GM18519 (cell line): ENCODE results near the gene CDK5RAP2.
A peak's percentile ranks its signal among the peaks of the same experiment; 100 is the strongest.
"Not testable (repeated sequence)": the region's sequence is repeated elsewhere in the genome, so short reads cannot be mapped to it uniquely, and the experiment has no call there.

ENCODE experiments used
- ATAC-seq: cut with Tn5 transposase; IDR thresholded peaks from one replicate; pipeline ENCODE4 v1.9.1; 2021; ENCODE audit warnings: mild to moderate bottlenecking, moderate library complexity; ENCODE audit not compliant: unreplicated experiment, low FRiP score

Gene CDK5RAP2

DNA sequence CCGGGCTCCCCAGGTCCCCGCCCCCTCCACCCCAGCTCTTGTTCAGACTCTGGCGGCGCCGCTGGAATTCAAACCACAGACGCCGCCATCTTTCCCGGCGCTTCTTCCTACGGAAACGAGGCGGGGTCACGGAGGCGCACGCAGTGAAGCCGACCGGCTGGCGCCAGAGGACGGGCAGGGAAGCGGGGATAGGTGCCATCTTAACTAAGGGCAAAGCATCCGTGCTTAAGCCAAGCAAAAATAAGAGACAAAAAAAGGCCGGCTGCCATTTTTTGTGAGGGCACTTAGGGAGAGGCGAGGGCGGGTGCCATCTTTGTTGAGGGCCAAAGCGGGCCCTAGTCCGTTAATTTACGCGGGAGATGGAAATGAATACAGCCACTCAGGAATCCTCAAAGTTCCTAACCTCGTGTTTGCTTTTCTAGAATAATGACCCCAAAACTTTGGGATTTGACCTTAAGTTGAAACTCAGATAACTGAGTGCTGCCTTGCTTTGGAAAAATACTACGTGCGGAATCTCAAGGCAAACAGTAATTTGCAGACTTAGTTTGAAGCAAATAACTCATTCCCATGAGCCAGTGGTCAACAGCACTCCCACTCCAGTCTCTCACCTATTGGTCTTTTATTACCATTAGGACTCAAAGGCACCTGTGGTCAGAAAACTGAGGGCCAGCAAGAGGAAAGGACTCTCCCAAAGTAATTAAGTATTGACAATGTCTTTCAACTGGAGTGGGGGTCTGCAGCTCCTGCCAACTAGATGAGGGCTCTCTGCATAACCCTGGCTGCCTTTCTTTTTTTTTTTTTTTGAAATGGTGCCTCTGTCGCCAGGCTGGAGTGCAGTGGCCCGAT, at the start of gene CDK5RAP2:
TSS of gene CDK5RAP2 (minus strand) at position 117 of the 846 bp plus-strand sequence. CDS start 189 bp downstream, outside the sequence.
- ATAC-seq, result peak; percentile 93

DNA sequence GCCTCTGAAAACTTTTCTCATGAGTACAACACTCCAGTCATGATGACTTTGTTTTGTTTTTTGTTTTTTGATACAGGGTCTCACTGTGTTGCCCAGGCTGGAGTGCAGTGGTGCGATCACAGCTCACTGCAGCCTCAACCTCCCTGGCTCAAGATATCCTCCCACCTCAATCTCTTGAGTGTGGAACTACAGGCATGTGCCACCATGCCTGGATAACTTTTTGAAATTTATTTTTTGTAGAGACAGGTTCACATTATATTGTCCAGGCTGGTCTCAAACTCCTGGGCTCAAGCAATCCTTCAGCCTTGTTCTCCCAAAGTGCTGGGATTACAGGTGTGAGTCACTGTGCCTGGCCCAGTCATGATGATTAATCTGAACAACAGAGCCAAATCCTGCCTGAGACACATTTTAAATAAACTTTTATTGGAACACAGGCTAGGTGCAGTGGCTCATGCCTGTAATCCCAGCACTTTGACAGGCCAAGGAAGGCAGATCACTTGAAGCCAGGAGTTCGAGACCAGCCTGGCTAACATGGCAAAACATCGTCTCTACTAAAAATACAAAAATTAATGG, 49.0 kb upstream of the CDK5RAP2 start:
- not testable (repeated sequence) for ATAC-seq

DNA sequence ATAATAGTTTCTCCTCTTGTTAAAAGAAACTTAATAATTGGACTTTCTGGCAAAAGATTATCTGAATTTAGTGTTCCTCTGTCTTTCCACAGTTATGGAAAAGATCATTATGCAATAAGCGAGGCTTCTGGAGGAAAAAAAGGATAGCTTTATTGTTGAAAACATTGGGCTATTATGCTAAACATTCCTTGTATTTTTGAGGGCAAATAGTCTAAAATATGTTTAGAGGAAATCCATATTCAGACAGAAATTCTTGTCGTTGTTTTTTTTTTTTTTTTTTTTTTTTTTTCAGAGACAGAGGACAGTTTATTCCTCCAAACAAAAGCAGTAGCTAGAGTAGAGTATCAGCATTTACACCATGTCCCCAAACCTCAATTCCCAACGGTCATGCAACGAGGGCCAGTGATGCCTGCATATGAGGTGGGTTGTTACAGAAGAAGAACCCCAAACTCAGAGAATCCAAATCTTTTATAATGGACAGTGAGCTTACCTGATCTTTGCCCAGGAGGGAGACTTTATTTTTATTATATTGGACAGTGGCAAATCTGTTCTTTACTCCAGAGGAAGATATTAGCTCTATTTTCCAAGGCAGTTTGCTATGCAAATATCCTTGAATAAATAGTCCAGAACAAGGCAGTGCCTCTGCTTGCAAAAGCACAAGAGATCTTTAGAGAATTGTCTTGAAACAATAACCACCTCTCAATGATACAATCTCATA, 48.4 kb upstream of the CDK5RAP2 start:
- no peak for ATAC-seq

DNA sequence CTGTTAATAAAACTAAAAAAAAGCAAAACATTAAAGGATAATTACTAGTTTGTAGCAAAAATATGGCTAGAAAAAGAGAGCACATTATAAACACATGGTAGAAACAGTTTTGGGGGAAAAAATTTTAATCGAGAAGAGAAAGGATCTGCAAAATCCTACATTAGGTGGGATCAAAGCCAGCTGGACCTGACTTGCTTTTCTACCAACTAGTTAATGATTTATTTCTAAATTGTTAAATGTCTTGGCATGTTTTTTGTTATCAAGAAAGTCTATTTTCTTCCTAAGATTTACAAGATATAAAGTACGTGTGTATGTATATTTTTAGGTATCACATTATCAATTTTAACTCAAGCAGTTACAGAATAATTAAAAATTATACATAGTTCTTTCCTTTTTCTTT, 47.1 kb upstream of the CDK5RAP2 start:
- no peak for ATAC-seq

DNA sequence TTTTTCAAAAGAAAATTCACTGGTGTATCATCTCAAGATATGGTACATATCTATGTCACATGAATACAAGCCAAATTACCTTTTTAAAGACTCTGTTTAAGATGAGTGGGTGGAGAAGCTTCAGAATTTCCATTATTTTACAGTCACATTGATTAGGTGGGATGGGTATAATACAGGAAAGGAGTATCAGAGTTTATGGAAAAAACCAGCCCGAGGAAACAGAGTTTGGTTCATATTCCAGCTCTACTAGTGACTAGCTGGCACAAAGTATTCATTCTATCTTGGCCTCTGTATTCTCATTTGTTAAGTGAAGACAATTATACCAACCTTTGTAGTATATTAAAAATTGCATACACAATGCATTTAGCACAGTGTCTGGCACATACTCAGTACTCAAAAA, 46.5 kb upstream of the CDK5RAP2 start:
- ATAC-seq, result no peak

DNA sequence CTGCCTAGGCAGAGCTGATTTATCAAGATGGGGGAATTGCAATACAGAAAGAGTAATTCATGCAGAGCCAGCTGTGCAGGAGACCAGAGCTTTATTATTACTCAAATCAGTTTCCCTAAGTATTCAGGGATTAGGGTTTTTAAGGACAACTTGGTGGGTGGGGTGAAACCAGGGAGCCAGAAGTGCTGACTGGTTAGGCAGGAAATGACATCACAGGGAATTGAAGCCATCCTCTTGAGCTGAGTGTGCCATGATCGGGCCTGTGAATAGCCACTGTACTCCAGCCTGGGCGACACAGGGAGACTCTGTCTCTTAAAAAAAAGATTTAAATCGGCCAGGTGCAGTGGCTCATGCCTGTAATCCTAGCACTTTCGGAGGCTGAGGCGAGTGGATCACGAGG, 45.3 kb upstream of the CDK5RAP2 start:
- no peak for ATAC-seq

DNA sequence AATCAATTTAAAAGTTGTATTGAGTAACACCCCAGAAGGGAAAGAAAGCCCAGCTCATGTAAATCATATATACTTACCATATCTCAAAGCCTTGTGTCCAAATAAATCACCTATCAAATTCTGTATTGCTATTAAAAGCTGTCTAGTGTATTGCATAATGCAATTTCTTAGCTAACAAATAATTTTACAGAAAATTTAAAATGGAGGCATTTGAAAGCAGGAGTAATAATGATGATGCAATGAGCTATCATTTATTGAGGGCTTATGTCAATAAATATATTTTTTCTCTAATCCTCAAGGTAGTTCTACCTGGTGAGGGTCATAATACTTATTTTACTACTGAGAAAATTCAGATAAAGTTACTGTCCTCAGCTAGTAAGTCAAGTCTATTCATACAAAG, 42.8 kb upstream of the CDK5RAP2 start:
- no peak for ATAC-seq

DNA sequence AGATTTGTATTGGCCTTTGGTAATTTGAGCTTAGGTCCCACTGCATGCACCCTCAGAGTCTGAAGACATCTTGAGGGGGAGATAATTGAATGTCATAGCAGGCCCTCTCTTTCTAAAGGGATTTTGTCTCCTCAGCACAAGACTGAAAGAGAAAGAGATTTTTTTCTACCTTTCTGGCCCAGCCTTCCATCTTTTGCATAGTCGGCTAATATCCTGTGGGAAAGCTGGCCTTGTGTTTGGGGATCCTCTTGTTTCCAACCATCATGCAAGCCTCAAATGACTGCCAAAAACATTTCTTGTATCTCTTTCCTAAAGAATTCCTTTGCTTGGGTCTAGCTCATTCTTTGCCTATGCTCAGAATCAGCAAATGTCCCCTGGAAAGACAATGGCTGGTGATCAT, 42.0 kb upstream of the CDK5RAP2 start:
- no peak for ATAC-seq

DNA sequence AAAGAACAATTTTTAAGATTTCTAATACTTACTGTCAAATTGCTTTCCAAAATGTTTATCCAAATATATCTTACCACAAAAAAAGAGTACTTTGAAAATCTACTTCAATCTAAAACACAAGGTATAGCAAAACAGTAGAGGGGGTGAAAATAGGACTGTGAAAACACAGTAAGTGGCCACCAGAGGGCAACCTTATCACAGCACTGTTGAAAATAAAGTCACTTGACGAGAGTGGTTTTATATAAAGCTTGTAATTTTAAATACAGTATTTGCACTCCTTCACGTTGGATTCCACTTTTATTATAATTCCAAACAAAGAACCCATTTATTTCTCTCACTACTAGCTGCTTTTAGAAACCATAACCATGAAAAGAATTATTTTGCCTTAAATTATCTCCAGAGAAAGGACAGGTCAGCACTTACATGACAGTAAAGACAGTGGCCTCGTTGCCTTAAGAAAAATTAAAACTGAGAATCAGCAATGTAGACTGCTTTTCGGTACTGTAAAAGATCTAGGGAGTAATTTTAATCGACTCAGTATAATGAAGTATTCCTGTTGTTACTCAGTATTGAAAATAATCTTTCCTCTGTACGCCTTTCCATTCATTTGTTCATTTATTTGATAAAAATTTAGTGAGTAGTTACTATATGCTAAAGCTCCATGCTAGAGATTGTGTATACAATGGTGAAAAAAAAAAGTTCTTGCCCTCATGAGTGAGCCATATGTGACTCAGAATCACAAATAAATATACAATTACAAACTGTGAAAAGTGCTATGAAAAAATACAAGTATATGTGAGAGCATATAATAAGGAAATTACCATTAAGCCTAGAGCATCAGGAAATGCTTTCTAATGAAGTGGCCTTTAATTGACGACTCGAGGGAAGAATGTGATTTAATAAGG, 40.0 kb upstream of the CDK5RAP2 start:
- ATAC-seq, result peak; percentile 58

DNA sequence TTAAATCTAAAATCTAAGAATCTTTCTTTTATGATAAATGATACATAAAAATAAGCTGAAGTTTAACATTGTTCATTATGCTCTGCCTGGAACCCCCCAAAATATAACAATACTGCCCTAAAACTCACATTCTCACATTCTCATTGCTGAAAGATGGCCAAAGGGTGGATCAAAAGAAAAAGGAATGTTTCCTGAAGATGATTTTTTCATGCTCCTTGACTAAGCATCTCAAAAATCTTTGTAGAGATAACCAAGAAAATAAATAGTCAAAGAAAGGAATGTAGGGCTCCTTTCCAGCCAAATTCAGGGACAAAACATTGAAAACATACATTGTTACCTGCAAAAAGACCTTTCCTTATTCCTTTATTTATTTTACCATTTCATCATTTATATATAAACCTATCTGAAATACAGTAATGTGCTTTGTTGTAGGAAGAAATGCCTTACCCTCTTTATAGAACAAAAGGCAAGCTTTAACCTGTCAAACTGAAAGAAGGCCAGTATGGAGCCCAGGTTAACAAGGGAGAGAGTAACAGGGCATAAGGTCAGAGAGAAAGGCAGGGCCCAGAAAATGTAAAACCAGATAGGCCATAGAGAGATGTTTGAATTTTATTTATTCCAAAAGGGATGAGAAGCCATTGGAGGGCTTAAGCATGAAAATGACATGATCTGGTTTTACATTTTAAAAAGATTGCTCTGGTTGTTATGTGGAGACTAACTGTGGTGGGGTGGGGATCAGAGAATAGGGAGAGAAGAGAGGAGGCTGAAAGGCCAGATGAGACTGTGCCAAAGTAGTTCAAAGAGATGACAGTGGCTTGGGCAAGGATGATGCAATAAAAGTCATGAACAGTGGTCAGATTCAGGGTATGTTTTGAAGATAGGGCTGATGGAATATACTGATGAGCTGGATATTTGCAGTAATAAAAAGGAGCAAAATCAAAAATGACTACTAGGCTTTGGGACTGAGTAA, 37.3 kb upstream of the CDK5RAP2 start:
- no peak for ATAC-seq

DNA sequence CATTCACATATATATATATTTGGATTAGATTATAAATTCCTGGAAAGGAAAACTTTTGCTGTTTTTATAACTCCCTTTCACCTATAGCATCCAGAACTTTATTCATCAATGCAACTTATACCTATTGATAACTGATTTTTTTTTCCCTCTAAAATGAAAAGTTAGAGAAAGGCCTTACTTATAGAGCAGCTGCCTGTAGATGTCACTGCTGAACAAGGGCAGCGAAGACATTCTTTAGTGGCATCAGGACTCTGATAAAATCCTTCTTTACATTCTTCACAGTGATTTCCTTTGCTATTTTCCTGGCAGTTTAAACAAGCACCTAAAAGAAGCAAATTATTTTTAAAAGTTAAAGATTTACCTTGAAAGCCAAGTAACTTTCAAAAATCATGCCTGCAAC, 32.3 kb upstream of the CDK5RAP2 start:
- no peak for ATAC-seq

DNA sequence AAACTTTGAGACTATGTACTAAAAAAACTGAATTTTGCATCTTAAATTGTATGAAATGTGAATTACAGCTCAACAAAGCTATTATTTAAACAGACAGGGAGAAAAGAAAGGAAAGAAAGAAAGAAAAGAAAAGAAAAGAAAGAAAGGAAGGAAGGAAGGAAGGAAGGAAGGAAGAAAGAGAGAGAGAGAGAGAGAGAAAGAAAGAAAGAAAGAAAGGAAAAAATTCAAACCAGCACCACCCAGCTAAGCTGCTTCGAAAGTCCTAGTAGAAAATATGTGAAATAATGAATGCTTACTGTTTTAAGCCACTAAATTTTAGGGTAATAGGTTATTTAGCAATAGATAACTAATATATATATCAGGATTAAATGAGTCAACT, 31.7 kb upstream of the CDK5RAP2 start:
- no peak for ATAC-seq

DNA sequence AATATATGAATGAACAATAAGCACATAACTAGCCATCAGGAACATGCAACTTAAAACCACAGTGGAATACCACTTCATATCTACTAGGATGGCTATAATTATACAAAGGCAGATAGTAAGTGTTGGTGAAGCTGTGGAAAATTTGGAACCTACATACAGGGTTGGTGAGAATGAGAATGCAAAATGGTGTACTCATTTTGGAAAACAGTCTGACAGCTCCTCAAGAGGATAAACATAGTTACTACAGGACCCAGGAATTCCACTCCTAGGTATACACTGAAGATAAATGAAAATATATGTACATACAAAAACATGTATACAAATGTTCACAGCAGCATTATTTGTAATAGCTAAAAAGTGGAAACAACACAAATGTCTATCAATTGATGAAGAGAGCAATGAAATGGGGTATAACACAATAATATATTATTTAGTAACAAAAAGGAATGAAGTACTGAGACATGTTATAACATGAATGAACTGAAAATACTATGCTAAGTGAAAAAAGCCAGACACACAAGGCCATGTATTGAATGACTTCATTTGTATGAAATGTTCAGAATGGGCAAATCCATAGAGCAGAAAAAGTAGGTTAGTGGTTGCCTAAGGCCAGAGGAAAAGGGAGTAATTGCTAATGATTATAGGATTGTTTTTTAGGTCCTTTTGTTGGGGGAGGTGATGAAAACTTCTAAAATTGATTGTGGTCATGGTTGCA, 31.2 kb upstream of the CDK5RAP2 start:
- ATAC-seq, result no peak

DNA sequence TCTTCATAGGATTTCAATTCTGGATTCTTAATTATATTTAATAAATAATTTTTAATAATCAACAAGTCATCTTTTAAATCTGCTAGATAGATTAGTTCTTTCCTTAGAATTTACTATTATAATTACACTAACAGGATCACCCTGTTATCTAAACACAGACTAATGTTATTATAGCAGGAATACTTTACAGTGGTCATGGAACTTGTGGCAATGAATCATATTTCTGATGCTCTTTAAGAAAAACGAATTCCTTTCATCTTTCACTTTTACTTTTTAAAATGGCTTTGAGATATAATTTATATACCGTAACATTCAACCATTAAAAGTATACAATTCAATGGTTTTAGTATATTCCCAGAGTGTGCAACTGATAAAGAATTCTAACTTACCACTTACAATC, 29.7 kb upstream of the CDK5RAP2 start:
- ATAC-seq, result no peak

DNA sequence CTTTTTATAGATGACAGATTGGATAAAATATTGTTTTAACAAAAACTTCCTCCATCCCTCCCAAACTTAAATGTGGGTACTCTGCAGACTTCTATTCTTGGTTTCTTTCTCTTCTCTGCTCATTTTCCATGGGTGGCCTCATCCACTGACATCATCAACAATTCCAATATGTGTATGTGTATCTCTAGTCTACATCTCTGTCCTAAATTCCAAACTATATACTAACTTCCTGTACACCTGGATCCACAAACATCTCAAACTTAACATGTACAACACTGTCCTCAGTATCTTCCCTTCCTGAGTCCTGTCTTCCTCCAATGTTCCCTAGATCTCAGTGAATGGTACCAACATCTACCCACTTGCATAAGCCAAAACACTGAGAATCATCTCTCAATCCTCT, 28.5 kb upstream of the CDK5RAP2 start:
- no peak for ATAC-seq

DNA sequence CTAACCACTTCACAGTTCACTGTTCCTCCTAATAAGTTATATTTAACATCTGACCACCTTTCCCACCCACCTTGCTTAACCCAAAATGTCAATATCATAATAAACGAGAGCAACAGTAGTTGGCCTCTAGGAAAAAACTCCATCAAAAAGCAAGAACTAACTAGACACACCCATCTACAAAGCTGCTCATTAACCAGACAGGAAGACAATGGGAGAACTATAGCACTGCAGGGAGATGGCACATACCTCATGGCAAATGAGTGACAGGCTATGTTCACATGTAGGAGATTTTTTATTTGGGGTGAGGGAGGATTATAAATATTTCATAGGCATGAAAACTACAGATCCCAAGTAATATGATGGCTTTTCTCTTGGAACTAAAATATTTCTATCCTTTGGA, 23.6 kb upstream of the CDK5RAP2 start:
- no peak for ATAC-seq

DNA sequence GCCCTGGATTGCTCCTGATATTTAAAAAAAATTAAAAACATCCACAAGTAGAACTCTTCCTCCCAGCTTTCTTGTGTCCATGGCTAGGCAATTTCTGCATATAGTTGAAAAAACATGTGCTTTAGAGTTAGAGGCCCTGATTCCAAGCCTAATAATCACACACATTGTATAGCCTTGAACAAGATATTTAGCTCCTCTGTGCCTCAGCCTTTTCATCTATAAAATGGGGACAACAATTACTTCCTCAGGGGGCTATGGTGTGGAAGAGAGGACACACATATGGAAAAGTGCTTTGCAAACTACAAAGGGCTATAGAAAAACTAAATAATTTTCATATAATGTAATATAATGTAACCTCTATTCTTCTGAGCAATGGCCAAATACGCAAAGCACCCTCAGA, 23.0 kb upstream of the CDK5RAP2 start:
- no peak for ATAC-seq

DNA sequence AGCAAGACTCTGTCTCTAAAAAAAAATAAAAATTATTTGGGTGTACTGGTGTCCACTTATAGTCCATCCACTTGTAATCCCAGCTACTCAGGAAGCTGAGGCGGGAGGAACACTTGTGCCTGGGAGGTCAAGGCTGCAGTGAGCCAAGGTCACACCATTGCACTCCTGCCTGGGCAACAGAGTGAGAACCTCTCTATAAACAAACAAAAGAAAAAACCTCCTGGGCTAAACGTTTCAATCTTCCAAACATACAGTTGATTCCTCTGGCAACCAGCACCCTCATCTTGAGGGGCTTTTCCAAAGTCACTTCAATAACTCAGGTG, 13.9 kb upstream of the CDK5RAP2 start:
- ATAC-seq, result no peak
